NCI-H1105 treated with DMSO at 0.1 percent for 48 hours (cell line): ENCODE measurements around the gene APOBR.
"Not testable (repeated sequence)": the region's sequence is repeated elsewhere in the genome, so short reads cannot be mapped to it uniquely, and the experiment has no call there.

Experiments used
- DNase-seq: peaks from one replicate; lab custom pipeline; 2025; lab: John Stamatoyannopoulos, UW

APOBR gene

DNA sequence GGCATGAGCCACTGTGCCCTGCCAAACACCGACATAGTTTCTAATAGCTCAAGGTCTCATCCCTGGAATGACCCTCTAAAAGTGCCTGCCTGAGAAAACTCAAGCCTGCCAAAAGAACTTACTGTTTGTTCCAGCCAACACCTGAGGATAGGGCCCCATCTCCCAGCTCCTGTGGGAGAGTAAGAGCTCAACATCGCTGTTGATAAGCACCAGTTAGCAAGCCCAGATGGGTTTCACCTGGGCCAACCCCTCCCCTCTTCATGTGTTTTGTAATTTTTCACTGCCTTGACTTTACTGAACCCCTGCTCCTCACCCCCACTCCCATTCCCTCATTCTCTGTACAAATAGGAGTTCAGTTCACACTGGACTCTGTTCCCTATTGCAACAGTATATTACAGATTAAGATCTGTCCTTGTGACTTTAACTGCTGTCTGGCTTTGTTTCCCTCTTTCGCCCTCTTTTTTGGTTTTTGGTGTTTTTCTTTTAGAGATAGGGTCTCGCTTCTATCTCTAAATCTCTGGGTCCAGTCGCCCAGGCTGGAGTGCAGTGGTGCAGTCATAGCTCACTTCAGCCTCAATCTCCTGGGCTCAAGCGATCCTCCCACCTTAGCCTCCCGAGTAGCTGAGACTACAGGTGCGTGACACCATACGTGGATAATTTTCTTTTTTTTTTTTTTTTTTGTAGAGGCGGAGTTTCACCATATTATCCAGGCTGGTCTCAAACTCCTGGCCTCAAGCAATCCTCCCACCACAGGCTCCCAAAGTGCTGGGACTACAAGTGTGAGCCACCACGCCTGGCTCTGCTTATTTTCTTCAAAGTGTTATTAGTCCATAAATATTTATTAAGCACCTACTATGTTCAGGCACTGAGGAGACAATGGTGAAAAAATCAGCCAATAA lies 32.0 kb downstream of the APOBR start:
- DNase-seq: no peak

DNA sequence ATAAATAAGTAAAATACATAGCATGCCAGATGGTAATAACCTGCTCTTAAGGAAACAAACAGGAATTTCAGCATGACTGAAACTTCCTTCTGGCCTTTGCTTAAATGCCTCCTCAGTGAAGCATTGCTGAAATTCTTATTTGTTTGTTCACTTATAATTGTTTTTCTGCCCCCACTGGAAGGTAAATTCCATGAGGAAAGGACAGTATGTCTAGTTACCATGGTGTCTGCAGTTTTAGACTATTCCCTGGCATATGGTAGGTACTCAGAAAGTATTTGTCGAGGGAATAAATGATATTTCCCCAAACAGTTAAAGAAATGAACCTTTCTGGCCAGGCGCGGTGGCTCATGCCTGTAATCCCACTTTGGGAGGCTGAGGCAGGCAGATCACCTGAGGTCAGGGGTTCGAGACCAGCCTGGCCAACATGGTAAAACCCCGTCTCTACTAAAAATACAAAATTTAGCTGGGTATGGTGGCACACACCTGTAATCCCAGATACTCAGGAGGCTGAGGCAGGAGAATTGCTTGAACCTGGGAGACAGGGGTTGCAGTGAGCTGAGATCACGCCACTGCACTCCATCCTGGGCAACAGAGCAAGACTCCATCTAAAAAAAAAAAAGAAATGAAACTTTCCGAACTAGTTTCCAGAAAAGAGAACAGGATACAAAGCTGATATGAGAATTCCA lies 32.8 kb downstream of the APOBR start:
- not testable (repeated sequence) for DNase-seq

DNA sequence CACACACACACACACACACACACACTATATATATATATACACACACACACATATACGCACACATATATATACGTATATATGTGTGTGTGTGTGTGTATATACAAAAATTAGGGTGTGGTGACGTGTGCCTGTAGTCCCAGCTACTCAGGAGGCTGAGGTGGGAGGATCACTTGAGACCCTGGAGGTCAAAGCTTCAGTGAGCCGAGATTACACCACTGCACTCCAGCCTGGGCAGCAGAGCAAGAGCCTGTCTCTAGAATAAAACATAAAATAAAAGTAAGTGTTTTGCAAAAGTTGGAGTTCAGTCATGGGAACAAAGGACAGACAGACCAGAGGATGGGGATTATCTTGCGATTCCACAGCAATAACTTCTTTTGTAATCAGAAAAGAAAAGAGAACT lies 33.5 kb downstream of the APOBR start:
- DNase-seq: no peak

DNA sequence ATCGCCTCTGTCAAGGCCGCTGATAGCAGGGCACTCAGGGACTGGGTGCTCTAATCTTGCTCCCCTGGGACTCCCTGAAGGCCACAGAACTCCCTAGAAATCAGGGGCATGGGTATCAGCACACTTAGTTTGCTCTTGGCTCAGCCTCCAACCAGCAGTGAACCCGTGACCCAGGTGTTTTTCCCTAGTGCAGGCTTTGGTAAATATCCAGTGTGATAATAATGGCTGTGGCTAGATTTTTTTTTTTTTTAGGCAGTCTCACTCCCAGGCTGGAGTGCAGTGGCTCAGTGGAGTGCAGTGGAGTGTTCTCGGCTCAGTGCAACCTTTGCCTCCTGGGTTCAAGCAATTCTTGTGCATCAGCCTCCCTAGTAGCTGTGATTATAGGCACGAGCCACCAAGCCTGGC lies 34.0 kb downstream of the APOBR start:
- DNase-seq: no peak

DNA sequence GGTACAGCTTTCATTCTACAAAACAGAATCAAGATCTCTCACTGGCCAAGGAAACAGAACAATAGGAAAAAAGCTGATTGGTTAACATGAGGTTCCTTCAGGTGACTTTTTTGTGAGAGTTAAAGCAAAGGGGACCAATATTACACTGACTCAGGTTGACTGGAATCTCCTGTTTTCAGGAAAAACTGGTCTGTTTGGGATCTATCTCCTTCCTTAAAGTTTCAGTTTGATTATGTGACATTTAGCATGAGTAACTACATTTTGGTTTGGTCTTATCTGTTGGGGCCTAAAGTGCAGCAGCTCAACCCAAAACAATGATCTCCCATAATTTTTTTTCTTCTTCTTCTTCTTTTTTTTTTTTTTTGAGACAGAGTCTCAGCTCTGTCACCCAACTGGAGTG lies 34.7 kb downstream of the APOBR start:
- no peak for DNase-seq

DNA sequence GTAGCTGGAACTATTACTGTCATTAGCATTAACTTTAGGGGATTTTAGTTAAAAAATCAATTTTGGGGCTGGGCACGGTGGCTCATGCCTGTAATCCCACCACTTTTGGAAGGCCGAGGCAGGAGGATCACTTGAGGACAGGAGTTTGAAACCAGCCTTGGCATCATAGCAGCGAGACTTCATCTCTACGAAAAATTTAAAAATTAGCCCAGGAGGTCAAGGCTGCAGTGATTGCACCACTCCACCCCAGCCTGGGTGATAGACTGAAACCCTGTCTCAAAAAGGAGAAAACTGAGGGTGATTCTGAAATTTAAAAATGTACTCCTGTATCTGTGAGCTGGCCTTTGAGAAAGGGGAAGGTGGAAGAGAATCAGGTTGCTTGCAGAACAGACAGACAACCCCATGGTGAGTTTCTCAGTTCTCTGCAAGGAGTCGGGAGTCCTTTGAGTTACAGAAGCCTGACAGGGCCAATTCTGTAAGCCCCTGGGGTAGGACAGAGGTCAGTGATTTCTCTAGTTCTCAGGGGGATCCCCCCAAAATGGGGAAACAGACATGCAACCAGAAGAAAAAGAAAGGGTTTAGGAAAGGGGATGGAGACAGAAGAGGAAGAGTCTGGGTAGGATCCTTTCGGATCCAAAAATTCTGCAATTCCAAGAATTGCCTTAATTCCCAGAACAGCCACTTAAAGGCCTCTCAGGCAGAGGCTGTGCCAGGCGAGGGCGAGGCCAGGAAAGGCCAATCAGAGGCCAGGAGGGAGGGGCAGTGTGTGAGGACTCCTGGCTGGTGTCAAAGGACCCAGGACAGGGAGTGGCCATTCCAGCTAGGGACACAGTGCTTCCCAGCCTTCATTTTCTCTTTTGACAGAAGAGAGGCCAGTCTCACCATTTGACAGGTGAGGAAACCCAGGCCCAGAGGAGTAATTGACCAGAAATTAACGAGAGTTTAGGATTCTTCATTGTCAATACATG lies 37.6 kb downstream of the APOBR start:
- DNase-seq: no peak

DNA sequence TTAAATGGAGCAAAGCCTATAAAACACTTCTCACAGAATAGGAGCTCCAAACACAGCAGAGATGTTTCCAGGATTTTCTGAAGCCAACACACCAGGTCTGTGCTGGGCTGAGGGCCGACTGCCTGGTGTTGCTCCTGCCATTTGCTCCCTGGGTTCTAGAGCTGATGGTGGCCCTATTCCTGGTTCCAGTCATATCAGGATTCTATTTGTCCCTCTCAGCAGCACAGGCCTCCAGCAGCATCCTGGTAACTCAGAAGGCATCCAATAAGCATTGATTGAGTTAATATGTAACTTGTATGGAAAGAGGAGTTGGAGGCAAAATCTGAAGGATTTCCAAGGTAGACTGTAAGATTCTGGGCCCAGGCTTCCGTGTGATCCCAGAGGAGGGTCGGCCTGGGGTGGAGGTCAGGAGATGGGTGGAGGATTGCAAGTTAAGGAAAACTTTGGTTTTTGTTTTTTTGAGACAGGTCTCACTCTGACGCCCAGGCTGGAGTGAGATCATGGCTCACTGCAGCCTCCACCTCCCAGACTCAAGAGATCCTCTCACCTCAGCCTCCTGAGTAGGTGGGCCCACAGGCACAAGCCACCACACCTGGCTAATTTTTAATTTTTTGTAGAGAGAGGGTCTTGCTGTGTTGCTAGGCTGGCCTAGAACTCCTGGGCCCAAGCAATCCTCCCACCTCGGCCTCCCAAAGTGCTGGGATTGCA lies 38.7 kb downstream of the APOBR start:
- DNase-seq: no peak

DNA sequence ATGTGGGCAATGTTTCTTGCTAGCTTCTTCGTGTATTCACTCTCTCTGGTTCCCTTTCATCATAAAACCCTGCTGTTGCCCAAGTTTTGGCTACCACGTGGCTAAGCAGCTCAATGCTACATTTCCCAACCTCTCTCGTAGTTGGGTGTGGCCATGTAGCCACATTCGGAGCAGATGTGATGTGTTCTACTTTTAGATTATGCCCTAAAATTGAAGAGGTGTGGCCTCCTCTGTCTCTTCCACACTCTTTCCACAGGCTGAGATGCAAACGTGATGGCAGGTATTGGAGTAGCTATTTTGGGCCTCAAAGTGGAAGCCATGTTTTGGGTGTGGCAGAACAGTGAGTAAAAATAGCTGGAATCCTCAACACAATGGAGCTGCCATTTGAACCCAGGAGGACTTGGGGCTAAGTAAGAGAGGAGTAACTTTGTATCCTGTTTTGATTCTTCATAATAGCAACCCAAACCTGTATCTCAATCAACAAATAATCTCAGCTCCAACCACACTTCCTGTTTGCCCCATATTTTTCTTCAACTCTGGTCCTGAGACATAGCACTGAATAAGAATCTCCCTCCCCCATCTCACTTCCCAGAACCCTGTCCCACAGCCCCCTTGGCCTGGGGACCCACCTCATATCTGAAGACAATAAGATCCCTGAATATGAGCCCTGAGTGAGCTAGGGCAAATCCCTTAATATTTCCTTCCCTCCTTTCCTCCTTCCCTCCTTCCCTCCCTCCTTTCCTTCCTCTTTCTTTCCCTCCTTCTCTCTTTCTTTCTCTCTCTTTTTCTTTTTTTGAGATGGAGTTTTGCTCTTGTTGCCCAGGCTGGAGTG lies 40.3 kb downstream of the APOBR start:
- DNase-seq: no peak

DNA sequence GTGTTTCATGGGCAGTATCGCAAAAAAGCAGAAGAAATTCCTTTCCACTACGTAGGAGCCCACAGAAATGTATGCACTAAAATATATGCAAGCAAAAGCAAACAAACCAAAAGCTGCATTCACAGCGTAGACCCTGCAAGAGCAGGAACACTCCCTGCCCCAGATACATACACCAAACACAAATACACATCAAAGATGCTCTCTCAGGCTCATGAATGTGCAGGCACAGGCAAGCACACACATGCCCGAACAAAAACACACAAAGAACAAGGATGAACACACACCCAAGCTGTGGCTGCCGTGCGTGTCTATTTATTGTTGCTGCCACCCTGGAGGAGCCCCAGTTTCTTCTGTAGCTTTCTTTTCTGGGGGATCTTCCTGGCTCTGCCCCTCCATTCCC lies 42.6 kb downstream of the APOBR start:
- no peak for DNase-seq

DNA sequence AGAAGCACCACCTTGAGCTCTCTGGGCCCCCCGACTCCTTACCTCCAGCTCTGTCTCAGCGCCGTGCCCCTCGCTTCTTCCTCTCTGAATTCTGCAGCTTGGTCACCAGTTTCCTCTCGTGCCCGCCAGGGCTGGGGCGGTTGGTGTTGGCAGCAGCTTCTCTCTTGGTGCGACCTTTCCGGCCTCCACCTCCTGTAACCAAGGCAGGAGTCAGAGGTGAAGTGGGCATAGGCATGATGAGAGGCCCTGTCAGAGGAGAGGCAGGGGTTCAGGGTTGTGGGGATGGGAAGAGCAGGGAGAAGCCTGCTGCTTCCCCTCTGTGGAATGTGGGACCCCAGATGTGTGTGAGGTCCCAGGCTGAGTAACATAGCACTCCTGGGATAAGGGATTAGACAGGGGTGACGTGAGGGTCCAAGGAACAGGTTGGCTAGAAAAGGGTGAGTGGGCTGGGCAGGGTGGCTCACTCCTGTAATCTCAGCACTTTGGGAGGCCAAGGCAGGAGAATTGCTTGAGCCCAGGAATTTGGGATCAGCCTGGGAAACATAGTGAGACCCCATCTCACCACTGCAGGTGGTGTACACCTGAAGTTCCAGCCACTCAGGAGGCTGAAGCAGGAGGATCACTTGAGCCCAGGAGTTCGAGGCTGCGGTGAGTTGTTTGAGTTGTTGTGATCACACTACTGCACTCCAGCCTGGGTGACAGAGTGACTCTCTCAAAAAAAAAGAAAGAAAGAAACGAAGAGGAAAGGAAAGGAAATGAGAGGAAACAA lies 43.7 kb downstream of the APOBR start:
- DNase-seq: no peak

DNA sequence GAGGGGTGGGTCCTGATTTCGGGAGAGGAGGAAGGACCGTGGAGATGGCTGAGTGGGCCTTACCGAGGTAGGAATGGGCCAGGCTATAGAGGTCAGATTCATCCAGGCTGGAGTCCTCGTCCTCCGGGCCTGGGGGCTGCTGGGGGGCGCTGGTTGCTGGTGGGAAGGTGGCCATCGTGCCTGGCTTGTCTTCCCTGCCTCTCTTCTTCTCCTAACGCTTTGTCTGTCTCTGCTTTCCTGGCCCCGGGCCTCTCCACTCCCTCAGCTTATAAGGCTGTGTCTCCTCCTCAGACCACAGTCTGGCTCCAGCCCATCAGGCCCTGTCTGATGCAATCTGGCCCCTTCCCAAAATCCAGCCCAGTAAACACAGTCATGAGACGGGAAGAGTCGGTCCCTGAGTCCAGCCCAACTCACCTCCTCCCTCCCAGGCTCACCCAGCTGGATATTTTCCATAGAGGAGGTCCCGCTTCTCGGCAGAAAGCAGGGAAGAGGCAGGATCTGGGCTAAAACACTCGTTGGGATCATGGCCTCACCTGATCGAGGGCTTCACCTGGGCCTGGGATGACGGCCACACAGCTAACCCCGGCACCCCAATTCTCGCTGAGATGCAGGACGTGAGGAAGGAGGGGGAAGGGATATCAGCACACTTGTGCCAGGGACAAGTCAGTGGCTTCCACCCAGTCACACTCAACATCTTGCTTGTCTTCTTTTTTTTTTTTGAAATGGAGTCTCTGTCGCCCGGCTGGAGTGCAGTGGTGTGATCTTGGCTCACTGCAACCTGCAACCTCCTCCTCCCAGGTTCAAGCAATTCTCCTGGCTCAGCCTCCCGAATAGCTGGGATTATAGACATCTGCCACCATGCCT lies 44.5 kb downstream of the APOBR start, which contains the start of gene NUPR1:
Gene NUPR1, minus strand, starts transcription at position 242 of the 864 bp plus-strand sequence. Its CDS starts 67 bp downstream, at position 175.
- DNase-seq: no peak

DNA sequence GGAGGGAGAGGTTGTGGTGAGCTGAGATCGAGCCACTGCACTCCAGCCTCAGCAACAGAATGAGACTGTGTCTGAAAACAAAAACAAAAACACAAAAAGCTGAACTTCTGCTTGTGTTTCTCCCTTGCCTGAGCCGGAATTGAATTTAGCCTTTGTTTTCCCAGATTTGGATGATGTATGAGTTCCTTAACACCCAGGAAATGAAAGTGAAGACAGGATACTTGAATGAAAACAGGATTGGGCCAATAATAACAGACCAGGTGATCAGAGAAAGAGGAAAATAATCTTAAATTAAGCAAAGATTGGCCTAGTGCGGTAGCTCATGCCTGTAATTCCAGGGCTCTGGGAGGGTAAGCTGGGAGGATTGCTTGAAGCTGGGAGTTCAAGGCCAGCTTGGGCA lies 45.9 kb downstream of the APOBR start:
- no peak for DNase-seq

DNA sequence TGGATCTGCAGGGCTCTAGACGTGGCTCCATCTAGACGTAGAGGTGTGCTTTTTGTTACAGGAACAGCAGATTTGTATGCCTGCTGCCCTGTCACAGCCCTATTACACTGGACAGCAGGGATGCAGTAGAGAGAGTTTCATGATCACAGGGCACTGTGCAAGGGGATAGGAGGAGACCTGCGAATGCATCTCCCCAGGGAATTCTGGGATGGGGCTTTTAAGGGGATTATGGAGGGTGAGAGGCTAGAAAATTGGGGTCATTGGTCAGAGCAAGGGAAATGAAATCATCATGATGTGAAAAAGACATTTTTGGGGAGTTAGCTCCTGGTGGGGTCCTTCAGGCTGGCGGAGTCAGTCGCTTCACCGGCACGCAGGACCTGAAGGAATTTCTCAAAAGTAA lies 48.2 kb downstream of the APOBR start:
- no peak for DNase-seq

DNA sequence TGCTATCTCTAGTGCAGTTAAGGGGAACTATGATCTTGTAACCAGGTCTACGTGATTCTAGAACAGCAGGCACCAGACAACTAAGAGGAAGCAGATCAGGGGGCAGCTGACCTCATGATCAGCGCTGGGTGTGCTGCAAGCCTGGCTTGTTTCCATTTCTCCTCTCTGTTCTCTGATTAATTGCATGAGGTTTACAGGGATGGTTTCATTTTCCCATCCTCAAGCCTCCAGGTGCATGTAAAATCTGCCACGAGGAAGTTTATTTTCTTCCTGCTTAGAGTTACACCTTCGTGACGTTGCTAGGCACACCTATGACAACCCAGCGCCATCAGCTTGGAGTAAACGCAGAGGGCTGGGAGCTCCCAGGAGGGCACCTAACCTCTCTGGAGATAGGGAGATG lies 48.6 kb downstream of the APOBR start:
- DNase-seq: no peak

DNA sequence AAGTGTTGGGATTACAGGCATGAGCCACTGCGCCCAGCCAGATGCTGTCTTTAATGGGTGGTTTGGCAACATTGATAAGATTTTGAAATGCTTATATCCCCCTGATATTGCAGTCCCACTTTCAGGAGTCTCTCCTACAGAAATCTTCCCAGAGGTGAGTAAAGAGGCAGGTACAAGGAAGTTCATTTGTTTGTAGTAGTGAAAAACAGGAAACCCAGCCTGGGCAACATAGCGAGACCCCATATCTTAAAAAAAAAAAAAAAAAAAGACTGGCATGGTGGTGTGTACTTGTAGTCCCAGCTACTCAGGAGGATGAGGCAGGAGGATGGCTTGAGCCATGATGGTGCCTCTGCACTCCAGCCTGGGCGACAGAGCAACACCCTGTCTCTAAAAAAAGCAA lies 50.6 kb downstream of the APOBR start:
- DNase-seq: no peak

DNA sequence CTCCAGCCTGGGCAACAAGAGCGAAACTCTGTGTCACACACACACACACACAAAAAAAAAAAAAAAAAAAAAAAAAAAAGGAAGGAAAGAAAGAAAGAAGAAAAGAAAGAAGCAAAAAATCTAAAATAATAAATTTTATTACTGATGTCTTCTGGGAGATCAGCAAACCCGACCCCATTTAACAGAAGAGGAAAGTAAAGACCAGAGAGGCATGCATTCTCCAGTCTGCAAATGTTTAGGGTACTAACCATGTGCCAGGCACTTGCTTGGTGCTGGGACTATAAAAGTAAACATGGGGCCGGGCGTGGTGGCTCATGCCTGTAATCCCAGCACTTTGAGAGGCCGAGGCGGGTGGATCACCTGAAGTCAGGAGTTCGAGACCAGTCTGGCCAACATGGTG lies 51.5 kb downstream of the APOBR start:
- DNase-seq: not testable (repeated sequence)

DNA sequence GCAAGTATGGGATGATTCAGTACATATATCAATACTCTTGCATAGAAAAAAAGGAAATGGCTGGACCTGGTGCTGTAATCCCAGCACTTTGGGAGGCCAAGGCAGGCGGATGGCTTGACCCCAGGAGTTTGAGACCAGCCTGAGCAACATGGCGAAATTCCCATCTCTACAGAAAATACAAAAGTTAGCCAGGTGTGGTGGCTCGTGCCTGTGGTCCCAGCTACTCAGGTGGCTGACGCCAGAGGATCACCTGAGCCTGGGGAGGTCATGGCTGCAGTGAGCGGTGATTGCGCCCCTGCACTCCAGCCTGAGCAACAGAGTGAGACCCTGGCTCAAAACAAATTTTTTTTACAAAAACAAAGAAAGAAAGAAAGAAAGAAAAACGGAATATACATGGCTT lies 52.2 kb downstream of the APOBR start:
- no peak for DNase-seq

DNA sequence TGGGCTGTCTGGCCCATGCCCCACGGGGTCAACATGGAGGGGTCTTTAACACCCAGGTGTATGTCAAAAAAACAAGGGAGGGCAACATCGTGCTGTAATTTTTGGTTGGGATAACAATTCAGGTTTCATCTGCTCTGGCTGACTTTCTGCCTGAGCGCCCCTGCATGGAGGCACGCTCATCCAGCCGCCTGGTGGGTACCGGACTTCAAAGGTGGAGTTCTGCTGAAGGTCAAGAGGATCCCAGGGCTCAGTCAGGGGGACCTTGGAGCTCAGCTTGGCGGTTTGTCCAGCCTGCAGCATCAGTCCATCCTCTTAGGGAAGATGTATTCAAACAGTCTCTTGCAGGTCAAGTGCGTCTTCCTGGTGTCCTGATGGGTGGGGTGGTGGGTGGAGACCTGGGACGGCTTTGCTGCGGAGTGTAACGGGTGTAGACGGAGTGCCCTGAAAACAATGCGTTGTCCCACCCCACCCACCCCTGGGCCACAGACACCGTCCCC lies 53.9 kb downstream of the APOBR start:
- DNase-seq: no peak
